GM23248 (cell line): Measurements from ENCODE around the gene TIMP3.

ENCODE experiments used
- EZH2 ChIP-seq: fragments of 200-600 bp; sonication (generic); IDR thresholded peaks from 2 replicates; pipeline ENCODE4 v1.6.1; 2018; ENCODE audit warnings: antibody characterized with exemption, mild to moderate bottlenecking; ENCODE audit not compliant: insufficient read depth, poor library complexity, severe bottlenecking
- EZH2phosphoT487 ChIP-seq: fragments of 200-600 bp; sonication (generic); IDR thresholded peaks from 2 replicates; pipeline ENCODE4 v1.6.1; 2018; ENCODE audit warnings: antibody characterized with exemption, moderate library complexity, mild to moderate bottlenecking, low read depth; ENCODE audit not compliant: insufficient read depth

DNA sequence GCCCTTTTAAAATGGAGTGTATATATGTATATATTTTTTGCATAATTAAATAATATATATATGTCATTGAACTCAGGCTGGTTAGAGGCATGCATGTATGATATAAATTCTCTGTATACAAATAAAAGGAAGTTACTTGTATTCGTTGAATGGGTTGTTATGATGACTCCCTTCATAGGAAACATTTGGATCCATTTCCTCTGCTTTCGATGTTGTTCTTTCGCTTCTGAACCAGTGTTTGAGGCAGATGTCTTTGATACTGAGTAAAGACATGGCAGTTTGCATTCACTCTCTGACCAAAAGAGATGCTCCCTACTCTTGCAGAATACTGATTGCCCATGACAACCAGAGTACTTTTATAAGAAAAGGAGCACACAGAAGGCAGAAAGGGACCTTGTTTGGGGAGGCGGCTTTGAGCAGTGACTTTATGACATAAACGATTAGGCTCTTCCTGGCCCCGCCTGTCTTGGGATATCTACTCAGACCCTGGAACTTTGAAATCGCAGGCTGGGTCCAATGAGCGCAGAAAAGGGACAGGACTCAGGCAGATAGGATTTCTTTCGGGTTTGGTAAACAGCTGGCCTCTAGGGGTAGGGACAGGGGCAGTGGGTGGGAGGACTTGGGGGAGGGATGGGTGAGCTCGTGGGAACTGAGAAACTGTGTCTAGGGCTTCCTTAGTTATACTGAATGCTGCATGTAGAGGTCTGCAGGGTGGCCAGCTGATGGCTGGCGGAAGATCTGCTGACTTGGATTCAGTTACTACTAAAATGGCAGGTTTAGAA, 23.2 kb downstream of the TIMP3 start:
- TF ChIP-seq EZH2 = no peak
- TF ChIP-seq EZH2phosphoT487 = no peak
